ENCODE data around the gene BCDIN3D. TPM values are rescaled to one million over a fixed set of nuclear protein-coding genes. Genes with fewer than 3 reads are reported as not detected.

Gene BCDIN3D
- total RNA-seq, 4 donors from 2014 or later: 0.20 to 2.4 (median 2.0) TPM

DNA sequence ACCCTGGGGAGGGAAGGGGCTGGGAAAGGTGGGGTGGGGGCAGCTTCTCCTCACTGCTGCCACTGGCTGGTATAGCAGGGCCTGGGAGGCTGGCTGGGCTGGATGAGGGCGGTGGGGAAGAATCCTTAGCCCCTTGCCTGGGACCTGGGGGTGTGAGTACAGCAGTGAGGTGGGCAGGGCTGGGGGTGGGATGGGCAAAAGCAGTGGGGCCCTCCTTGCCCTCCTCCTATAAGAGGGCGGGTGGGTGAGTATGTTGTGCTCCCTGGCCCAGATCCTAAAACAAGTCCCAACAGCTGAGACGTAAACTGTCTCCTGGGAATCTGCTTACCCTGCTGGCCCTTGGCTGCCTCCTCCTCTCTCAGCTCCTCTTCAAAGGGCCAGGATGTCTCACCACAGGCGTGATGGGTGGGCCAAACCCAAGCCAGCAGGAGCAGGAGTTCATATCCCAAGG, 16.9 kb downstream of the BCDIN3D start:
- Histone ChIP-seq H3K27me3 (no peaks in the 10 kb centered on the region), H3K4me1 (peaks cover 9 to 50% (median 27%) of the 10 kb centered on the region in 4 donors), H3K4me3 (no peak overlapping the region), H3K27ac (peak overlapping the region; percentile 5 to 87 (median 38)), H3K9me3 (no peaks in the 10 kb centered on the region), H3K36me3 (no peaks in the 10 kb centered on the region)
- 43 to 68% methylated on average over 1 to 4 of the region's 4 CpGs for WGBS, 2 donors (ENCODE audit: low coverage in 1 of 2)
- in situ Hi-C loops (cut with MboI; ENCODE audit: low pct_ligation_motif_present in 1 of 4, low pct_unique_long_range_greater_than_20kb in 1 of 4, low sequenced_read_pairs in 3 of 4) (no loop called here), intact Hi-C loops (cut with DNase I; ENCODE audit: low total_unique reads) (no loop called here)
- no peak for DNase-seq
- no peak for TF ChIP-seq EP300 (IDR thresholded peaks at IDR 0.05; ENCODE audit: low read depth)
- TF ChIP-seq, protein P1, sequence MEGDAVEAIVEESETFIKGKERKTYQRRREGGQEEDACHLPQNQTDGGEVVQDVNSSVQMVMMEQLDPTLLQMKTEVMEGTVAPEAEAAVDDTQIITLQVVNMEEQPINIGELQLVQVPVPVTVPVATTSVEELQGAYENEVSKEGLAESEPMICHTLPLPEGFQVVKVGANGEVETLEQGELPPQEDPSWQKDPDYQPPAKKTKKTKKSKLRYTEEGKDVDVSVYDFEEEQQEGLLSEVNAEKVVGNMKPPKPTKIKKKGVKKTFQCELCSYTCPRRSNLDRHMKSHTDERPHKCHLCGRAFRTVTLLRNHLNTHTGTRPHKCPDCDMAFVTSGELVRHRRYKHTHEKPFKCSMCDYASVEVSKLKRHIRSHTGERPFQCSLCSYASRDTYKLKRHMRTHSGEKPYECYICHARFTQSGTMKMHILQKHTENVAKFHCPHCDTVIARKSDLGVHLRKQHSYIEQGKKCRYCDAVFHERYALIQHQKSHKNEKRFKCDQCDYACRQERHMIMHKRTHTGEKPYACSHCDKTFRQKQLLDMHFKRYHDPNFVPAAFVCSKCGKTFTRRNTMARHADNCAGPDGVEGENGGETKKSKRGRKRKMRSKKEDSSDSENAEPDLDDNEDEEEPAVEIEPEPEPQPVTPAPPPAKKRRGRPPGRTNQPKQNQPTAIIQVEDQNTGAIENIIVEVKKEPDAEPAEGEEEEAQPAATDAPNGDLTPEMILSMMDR (IDR thresholded peaks at IDR 0.05): no peak

GRCh38 chr12:49825360-49825970, 17.4 kb downstream of the BCDIN3D start:
- no peaks in the 10 kb centered on the region for H3K27me3 ChIP-seq
- peaks cover 9 to 53% (median 27%) of the 10 kb centered on the region in 4 donors for H3K4me1 ChIP-seq
- intact Hi-C loops (cut with DNase I; ENCODE audit: low total_unique reads) (no loop called here), in situ Hi-C loops (cut with MboI; ENCODE audit: low pct_ligation_motif_present in 1 of 4, low pct_unique_long_range_greater_than_20kb in 1 of 4, low sequenced_read_pairs in 3 of 4) (no loop called here)
- H3K4me3 ChIP-seq: no peak overlapping the region
- H3K36me3 ChIP-seq: no peaks in the 10 kb centered on the region
- 44 to 60% methylated on average over 1 to 5 of the region's 5 CpGs for WGBS, 2 donors (ENCODE audit: low coverage in 1 of 2)
- peak overlapping the region; percentile 13 to 87 (median 58) for H3K27ac ChIP-seq
- no peaks in the 10 kb centered on the region for H3K9me3 ChIP-seq
- TF ChIP-seq POLR2AphosphoS5 (IDR thresholded peaks at IDR 0.05) (no peak), EP300 (IDR thresholded peaks at IDR 0.05; ENCODE audit: low read depth) (no peak), POLR2A (IDR thresholded peaks at IDR 0.05) (no peak)
- TF ChIP-seq, protein P1 (IDR thresholded peaks at IDR 0.05): no peak
- no peak for DNase-seq

DNA sequence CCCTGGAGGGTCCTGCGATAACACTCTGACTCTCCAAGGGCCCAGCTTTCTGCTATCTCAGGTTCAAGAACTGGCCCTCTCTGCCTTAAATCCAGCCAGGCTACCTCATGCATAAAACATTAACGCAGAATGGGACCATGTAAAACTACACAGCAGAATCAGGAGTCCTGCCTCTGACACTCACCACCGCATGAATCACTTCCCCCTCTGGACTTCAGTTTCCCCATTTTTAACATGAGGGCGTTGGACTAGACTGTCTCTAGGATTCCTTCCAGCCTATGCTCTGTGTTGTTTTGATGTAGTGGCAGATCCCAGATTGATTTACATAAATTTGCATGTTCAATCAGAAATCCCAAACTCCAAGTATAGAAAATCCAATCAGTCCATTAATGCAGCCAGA, 18.0 kb downstream of the BCDIN3D start:
- WGBS, 2 donors (ENCODE audit: low coverage in 1 of 2): 72 to 100% methylated on average over 1 to 4 of the region's 4 CpGs
- in situ Hi-C loops (cut with MboI; ENCODE audit: low pct_ligation_motif_present in 1 of 4, low pct_unique_long_range_greater_than_20kb in 1 of 4, low sequenced_read_pairs in 3 of 4) (no loop called here), intact Hi-C loops (cut with DNase I; ENCODE audit: low total_unique reads) (no loop called here)
- H3K27ac ChIP-seq: peak overlapping the region; percentile 31 to 87 (median 58)
- no peak overlapping the region for H3K4me3 ChIP-seq
- H3K36me3 ChIP-seq: no peaks in the 10 kb centered on the region
- no peaks in the 10 kb centered on the region for H3K27me3 ChIP-seq
- no peaks in the 10 kb centered on the region for H3K9me3 ChIP-seq
- peaks cover 9 to 54% (median 27%) of the 10 kb centered on the region in 4 donors for H3K4me1 ChIP-seq
- no peak for TF ChIP-seq POLR2A (IDR thresholded peaks at IDR 0.05)
- TF ChIP-seq, protein P1 (IDR thresholded peaks at IDR 0.05): no peak
- TF ChIP-seq EP300 (IDR thresholded peaks at IDR 0.05; ENCODE audit: low read depth): no peak
- TF ChIP-seq POLR2AphosphoS5 (IDR thresholded peaks at IDR 0.05): no peak
- DNase-seq: no peak

DNA sequence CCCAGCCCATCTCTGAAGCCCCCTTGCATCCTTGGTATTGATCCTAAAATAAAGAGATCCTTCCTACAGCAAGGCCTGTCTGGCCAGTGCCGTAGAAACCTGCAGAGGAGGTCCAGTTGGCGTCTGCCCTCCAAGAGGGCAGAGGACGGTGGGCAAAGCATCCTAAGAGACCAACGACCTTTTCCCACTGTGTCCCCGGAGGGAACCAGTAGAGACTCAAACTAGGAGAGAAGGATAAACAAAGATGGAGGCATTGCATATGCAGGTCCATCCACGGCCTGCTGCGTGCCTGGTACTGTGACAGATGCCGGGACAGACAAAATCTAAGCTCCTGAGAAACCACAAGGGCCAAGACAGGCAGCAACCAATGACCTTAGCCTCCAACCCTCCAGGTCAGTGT, 18.5 kb downstream of the BCDIN3D start:
- intact Hi-C loops (cut with DNase I; ENCODE audit: low total_unique reads): no loop called here
- no peaks in the 10 kb centered on the region for H3K9me3 ChIP-seq
- in situ Hi-C loops (cut with MboI; ENCODE audit: low pct_ligation_motif_present in 1 of 4, low pct_unique_long_range_greater_than_20kb in 1 of 4, low sequenced_read_pairs in 3 of 4): no loop called here
- H3K4me1 ChIP-seq: peaks cover 9 to 57% (median 27%) of the 10 kb centered on the region in 4 donors
- TF ChIP-seq POLR2A (IDR thresholded peaks at IDR 0.05) (no peak), EP300 (IDR thresholded peaks at IDR 0.05; ENCODE audit: low read depth) (no peak), POLR2AphosphoS5 (IDR thresholded peaks at IDR 0.05) (no peak)
- TF ChIP-seq, protein P1 (IDR thresholded peaks at IDR 0.05): no peak
- DNase-seq: no peak
- H3K27me3 ChIP-seq: no peaks in the 10 kb centered on the region
- 89% methylated on average over 8 of the region's 8 CpGs; no CpG with 5 or more reads in 1 of the 2 donors for WGBS, 2 donors (ENCODE audit: low coverage in 1 of 2)
- H3K27ac ChIP-seq: peak overlapping the region; percentile 31 to 87 (median 48)
- H3K36me3 ChIP-seq: no peaks in the 10 kb centered on the region
- no peak overlapping the region for H3K4me3 ChIP-seq
